ENCODE measurements around the gene SPINT2. TPM values are rescaled to one million over a fixed set of nuclear protein-coding genes. Genes with fewer than 3 reads are reported as not detected.

The SPINT2 gene
- total RNA-seq, 1 donor from 2014 or later = 9.2 TPM

DNA sequence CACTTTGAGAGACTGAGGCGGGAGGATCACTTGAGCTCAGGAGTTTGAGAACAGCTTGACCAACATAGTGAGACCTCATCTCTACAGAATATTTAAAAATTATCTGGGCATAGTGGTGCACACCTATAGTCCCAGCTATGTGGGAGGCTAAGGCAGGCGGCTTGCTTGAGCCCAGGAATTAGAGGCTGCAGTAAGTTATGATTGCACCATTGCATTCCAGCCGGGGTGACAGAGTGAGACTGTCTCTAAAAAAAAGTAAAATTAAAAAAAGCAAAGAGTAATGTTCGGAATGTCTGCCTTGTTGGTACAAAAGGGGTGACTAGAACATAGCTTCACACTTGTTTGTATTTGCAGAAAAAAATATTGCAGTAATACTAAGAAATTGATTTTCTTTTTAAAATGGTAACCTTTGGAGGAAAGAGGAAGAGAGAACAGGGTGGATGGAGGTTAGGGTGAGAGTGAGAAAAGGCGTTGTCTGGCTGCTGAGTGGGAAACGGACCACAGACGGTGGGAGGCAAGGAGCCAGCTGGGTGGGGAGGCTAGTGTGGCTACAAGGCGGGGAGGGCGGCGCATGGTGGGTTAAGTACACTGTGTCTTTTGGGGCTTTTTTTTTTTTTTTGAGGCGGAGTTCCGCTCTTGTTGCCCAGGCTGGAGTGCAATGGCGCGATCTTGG is 18.4 kb upstream of the SPINT2 start:
- TF ChIP-seq, protein P1, sequence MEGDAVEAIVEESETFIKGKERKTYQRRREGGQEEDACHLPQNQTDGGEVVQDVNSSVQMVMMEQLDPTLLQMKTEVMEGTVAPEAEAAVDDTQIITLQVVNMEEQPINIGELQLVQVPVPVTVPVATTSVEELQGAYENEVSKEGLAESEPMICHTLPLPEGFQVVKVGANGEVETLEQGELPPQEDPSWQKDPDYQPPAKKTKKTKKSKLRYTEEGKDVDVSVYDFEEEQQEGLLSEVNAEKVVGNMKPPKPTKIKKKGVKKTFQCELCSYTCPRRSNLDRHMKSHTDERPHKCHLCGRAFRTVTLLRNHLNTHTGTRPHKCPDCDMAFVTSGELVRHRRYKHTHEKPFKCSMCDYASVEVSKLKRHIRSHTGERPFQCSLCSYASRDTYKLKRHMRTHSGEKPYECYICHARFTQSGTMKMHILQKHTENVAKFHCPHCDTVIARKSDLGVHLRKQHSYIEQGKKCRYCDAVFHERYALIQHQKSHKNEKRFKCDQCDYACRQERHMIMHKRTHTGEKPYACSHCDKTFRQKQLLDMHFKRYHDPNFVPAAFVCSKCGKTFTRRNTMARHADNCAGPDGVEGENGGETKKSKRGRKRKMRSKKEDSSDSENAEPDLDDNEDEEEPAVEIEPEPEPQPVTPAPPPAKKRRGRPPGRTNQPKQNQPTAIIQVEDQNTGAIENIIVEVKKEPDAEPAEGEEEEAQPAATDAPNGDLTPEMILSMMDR (conservative IDR thresholded peaks at IDR 0.05) = no peak
- no peak for DNase-seq (ENCODE audit: low read depth, low spot score)
- no peak overlapping the region for H3K4me3 Mint-ChIP-seq
- H3K9me3 Mint-ChIP-seq = no peaks in the 10 kb centered on the region
- peaks cover 15% of the 10 kb centered on the region for H3K4me1 Mint-ChIP-seq
- peaks cover 12% of the 10 kb centered on the region for H3K27me3 Mint-ChIP-seq (ENCODE audit: low read depth)
- H3K27ac Mint-ChIP-seq (ENCODE audit: unreplicated experiment) = no peak overlapping the region
- H3K36me3 Mint-ChIP-seq (ENCODE audit: low read depth) = no peaks in the 10 kb centered on the region

DNA sequence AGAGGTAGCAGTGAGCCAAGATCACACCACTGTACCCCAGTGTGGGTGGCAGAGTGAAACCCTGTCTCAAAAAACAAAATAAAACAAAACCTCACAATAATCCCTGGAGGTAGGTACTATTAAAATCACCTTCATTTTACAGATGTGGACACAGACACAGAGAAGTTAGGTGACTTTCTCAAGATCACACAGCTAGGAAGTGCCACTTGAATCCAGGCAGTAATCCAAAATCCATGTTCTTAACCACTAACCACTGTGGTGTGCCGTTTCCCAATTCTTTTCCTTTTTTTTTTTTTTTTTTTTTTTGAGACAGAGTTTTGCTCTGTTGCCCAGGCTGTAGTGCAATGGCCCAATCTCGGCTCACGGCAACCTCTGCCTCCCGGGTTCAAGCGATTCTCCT is 17.2 kb upstream of the SPINT2 start:
- Mint-ChIP-seq H3K4me3 (no peak overlapping the region), H3K4me1 (peaks cover 26% of the 10 kb centered on the region), H3K27ac (ENCODE audit: unreplicated experiment) (no peak overlapping the region), H3K9me3 (no peaks in the 10 kb centered on the region), H3K36me3 (ENCODE audit: low read depth) (no peaks in the 10 kb centered on the region), H3K27me3 (ENCODE audit: low read depth) (peaks cover 16% of the 10 kb centered on the region)
- TF ChIP-seq, protein P1 (conservative IDR thresholded peaks at IDR 0.05) = no peak
- no peak for DNase-seq (ENCODE audit: low read depth, low spot score)

DNA sequence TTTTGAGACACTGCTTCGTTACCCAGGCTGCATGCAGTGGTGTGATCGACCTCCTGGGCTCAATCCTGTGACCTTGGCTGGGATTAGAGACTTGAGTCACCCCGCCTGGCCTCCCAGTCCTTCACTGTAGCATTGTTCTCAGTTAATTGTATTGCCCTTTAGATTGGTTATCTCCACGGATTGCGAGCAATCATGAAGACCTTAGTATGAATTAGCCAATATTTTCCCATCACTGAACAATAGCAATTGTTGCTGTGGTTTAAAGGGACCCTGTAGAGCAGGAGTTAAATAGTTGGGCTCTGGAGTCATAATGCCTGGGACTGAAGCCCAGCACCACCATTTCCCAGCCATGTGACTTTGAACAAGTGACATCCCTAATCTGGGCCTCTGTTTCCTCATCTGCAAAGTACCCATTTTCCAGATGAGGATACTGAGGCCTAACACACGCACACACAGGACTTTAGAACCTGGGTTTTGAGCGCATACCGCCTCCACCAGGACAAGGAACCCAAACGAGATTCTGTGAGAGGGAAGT is 16.6 kb upstream of the SPINT2 start:
- H3K9me3 Mint-ChIP-seq = no peaks in the 10 kb centered on the region
- no peak overlapping the region for H3K4me3 Mint-ChIP-seq
- DNase-seq (ENCODE audit: low read depth, low spot score) = no peak
- peaks cover 16% of the 10 kb centered on the region for H3K27me3 Mint-ChIP-seq (ENCODE audit: low read depth)
- no peak overlapping the region for H3K27ac Mint-ChIP-seq (ENCODE audit: unreplicated experiment)
- TF ChIP-seq, protein P1 (conservative IDR thresholded peaks at IDR 0.05) = no peak
- H3K36me3 Mint-ChIP-seq (ENCODE audit: low read depth) = no peaks in the 10 kb centered on the region
- H3K4me1 Mint-ChIP-seq = peaks cover 31% of the 10 kb centered on the region

DNA sequence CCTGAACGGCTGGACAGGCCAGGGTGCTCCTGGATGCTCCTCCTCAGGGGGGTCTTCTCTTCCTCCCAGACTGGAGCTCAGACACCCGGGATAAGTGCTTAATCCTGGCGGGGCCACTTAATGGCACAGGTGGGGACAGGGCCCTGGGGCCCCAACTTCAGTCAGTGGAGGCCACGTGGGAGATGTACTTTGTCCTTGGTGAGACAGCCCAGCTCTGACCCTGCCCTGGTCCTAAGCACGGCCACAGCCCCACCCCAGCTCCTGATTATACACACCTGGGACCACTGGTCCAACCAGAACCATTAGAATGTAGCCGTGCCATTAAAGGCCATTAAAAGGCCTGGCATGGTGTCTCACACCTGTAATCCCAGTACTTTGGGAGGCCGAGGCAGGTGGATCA is 16.0 kb upstream of the SPINT2 start:
- no peaks in the 10 kb centered on the region for H3K36me3 Mint-ChIP-seq (ENCODE audit: low read depth)
- no peaks in the 10 kb centered on the region for H3K9me3 Mint-ChIP-seq
- H3K27me3 Mint-ChIP-seq (ENCODE audit: low read depth) = peaks cover 16% of the 10 kb centered on the region
- no peak for DNase-seq (ENCODE audit: low read depth, low spot score)
- H3K4me3 Mint-ChIP-seq = no peak overlapping the region
- TF ChIP-seq, protein P1 (conservative IDR thresholded peaks at IDR 0.05) = no peak
- peaks cover 31% of the 10 kb centered on the region for H3K4me1 Mint-ChIP-seq
- no peak overlapping the region for H3K27ac Mint-ChIP-seq (ENCODE audit: unreplicated experiment)

DNA sequence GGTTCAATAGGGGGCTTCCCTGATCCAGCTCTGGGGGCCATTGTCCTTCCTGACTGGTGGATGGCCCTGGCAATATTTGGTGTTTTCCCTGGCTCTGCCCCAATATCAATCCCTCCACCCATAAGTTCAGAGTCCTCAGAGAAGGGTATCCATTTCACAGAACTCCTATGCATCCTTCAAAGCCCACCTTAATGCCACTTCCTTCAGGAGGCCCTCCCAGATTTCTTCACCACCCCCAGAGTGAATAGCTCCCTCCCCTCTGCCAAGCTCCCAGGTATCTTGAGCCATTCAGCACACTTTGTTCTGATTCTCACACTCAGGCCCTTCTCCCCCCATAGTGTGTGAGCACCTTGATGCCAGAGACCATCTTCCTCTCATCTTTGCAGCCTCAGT is 13.9 kb upstream of the SPINT2 start:
- Mint-ChIP-seq H3K27me3 (ENCODE audit: low read depth) (peaks cover 27% of the 10 kb centered on the region), H3K9me3 (no peaks in the 10 kb centered on the region), H3K36me3 (ENCODE audit: low read depth) (no peaks in the 10 kb centered on the region), H3K27ac (ENCODE audit: unreplicated experiment) (no peak overlapping the region), H3K4me1 (peaks cover 30% of the 10 kb centered on the region), H3K4me3 (no peak overlapping the region)
- TF ChIP-seq, protein P1 (conservative IDR thresholded peaks at IDR 0.05) = no peak
- no peak for DNase-seq (ENCODE audit: low read depth, low spot score)
